Esophagus muscularis mucosa (tissue), 3 donors: ENCODE data around the gene TBC1D14.

Experiments
- EP300 ChIP-seq: sonication (generic); formaldehyde crosslinking; IDR thresholded peaks from one replicate; pipeline ENCODE4 v1.6.1; 2017; ENCODE audit warnings: antibody characterized with exemption
- TF ChIP-seq, protein P1 (sequence below), 3 experiments: fragments of 200-600 bp in 2 of 3; fragments of 450-650 bp in 1 of 3; sonication (generic) in 2 of 3; IDR thresholded peaks; one replicate each; pipeline ENCODE4 v1.5.1; 2017 to 2019; ENCODE audit warnings: antibody characterized with exemption in 3 of 3, mild to moderate bottlenecking in 2 of 3, moderate library complexity in 1 of 3

DNA sequence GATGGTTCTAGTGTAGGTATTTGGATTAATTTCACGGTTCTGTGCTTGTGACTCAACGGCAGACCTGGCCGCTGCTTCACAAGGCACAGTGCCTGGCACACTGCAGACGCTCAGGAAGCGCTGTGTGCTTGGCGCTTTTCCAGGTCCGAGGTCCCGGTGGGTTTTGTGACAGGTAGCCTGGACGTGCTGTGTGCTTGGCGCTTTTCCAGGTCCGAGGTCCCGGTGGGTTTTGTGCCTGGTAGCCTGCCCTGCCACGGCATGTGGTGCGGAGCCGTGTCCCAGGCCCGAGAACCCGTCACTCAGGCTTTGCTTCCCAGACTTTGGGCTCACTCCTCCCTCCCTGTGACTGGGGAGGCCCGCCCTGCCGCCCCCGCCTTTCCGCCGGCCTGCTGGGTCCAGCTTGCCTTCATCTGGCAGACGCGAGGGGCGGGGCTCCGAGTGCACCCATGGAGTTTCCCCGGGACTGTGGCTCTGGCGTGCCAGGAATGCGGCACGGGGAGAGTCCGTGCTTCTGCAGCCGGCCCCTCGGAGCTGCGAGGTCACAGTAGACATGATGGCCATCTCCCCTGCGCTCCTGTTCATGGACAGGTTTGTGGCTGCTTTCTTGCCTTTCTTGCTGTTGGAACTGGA, 44.2 kb downstream of the TBC1D14 start:
- TF ChIP-seq EP300, result no peak
- TF ChIP-seq, protein P1, sequence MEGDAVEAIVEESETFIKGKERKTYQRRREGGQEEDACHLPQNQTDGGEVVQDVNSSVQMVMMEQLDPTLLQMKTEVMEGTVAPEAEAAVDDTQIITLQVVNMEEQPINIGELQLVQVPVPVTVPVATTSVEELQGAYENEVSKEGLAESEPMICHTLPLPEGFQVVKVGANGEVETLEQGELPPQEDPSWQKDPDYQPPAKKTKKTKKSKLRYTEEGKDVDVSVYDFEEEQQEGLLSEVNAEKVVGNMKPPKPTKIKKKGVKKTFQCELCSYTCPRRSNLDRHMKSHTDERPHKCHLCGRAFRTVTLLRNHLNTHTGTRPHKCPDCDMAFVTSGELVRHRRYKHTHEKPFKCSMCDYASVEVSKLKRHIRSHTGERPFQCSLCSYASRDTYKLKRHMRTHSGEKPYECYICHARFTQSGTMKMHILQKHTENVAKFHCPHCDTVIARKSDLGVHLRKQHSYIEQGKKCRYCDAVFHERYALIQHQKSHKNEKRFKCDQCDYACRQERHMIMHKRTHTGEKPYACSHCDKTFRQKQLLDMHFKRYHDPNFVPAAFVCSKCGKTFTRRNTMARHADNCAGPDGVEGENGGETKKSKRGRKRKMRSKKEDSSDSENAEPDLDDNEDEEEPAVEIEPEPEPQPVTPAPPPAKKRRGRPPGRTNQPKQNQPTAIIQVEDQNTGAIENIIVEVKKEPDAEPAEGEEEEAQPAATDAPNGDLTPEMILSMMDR (IDR thresholded peaks at IDR 0.05), result no peak
